VCaP (cell line): ENCODE results near the gene LRRC15.

Source experiments
- H3K27ac ChIP-seq: fragments of 450-650 bp; 2 replicates; pipeline ENCODE4 v1.5.1; 2017
- CTCF ChIP-seq: fragments of 450-650 bp; conservative IDR thresholded peaks from 2 replicates; pipeline ENCODE4 v1.5.1; 2017; ENCODE audit warnings: mild to moderate bottlenecking, moderate library complexity

The LRRC15 gene

DNA sequence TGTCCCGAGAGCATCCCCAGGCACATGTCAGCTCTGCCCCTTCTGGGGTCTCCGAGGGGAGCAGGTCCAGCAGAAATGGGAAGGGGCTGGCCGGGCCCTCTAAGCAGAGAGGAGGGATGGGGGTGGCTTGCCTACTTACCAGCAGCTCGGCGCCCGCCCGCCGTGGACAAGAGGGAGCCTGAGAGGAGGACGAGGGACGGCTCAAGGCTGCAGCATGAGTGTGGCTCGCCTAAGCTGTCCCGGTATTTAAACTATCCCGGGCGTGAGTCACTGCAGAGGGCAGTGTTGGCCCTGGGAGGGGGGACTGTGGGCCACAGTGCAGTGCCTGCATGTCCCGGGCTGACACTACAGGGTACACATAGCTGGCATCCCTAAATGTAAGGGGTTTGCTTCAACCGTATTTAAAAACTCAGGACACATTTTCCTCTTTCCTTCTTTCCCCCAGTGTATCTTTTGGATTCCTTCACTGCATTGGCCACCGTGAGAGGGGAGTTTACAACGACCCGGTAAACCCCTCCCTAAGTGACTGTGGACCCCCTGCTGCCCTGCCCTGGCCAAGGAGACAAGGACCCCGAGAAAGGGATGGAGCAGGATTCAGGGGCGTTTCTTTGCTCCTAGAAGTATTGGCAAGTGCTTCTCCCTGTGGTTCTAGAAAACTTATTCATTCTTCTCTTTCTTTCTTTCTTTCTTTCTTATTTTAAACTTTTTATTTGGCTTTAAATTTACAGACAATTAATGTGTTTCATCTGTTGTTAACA is at the start of gene LRRC15:
TSS of gene LRRC15 (minus strand) at position 222 of the 758 bp plus-strand sequence. CDS start 8,700 bp downstream, outside the sequence.
- H3K27ac ChIP-seq: no peak within 1 kb of the TSS
- TF ChIP-seq CTCF: no peak

- no peak overlapping the region for H3K27ac ChIP-seq
- no peak for TF ChIP-seq CTCF
These were observed 49.1 kb upstream of the LRRC15 start for GRCh38 chr3:194418671-194419070.

GRCh38 chr3:194407423-194407822 is 37.9 kb upstream of the LRRC15 start:
- H3K27ac ChIP-seq: no peak overlapping the region
- TF ChIP-seq CTCF: no peak

DNA sequence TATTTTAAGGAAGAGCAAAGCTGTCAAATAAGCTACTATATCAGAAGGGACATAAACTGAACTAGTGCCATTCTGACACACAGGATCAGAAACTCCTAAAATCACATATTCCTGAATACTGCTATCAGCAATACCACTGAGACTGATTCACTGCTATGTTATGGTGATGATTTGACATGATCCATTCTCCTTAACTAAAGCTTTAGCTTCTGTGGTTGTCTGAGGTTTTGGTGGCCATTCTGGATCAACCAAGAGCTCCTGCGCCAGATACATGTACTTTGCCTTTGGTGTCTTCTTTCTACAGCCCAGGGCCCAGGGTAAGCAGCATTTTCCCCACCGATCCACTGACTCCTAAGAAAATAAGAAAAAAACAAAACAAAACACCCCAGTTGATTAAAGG is 36.2 kb upstream of the LRRC15 start:
- no peak overlapping the region for H3K27ac ChIP-seq
- TF ChIP-seq CTCF: no peak

GRCh38 chr3:194404365-194405140 is 35.0 kb upstream of the LRRC15 start:
- TF ChIP-seq CTCF: peak; percentile 80
- no peak overlapping the region for H3K27ac ChIP-seq

DNA sequence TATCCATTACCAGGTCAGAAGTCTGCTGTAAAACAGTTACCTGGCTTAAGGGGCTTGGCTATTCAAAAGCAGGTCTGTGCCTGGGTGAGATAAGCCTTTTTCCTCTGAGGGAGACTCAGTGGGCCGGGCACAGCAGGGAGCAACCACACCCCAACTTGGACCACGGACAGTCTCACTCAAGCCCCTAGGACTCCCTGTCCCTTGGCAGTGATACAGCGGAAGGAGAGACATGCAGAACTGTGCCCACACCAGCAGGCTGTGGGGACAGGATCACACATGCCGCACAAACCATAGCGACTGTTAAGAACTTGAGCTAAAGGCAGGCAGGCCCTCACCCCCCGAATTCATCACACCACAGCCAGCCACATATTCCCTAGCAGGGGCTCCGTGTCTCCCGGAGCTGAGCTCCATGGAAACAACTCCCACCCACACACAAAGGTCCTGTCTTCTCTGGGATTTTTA is 32.4 kb upstream of the LRRC15 start:
- no peak overlapping the region for H3K27ac ChIP-seq

More for the DNA sequence above, 32.4 kb upstream of the LRRC15 start:
- no peak for TF ChIP-seq CTCF
